Karpas-422 (cell line): ENCODE measurements around the gene ETNPPL. TPM values are rescaled to one million over a fixed set of nuclear protein-coding genes. Genes with fewer than 3 reads are reported as not detected.

Experiments used
- total RNA-seq: library from RNA; depleted of rRNA; stranded (reverse); fragments of >200 nt; shearing (Covaris generic); gene quantifications from 2 replicates; pipeline ENCODE4 v1.2.3, GENCODE V29; 2014; ENCODE audit warnings: low replicate concordance; rRNA removed

ETNPPL gene
- total RNA-seq, 1 experiment from 2014 or later: not detected

Other genes starting within 250 kb of the ETNPPL start
- gene RPL34, start 142.5 kb downstream of the ETNPPL start, total RNA-seq: 1,954 and 2,083 TPM in 2 replicates
- 79.4 and 158 TPM in 2 replicates for gene OSTC, start 112.5 kb downstream of the ETNPPL start, total RNA-seq